Loucy (cell line): ENCODE results near the gene CACNA1C.

ENCODE experiments used
- H2AFZ ChIP-seq: fragments of 200-600 bp; sonication (generic); 2 replicates; pipeline ENCODE4 v1.6.0; 2016; ENCODE audit warnings: antibody characterized with exemption, mild to moderate bottlenecking, low read length, moderate library complexity
- H3F3A ChIP-seq: fragments of 200-600 bp; 2 replicates; pipeline ENCODE4 v1.6.0; 2016; ENCODE audit warnings: antibody characterized with exemption, low read depth, mild to moderate bottlenecking
- H3K27me3 ChIP-seq: fragments of 200-600 bp; sonication (generic); 2 replicates; pipeline ENCODE4 v1.6.1; 2014; ENCODE audit warnings: low read length, mild to moderate bottlenecking; ENCODE audit not compliant: insufficient read depth, poor library complexity, severe bottlenecking
- H3K36me3 ChIP-seq: fragments of 200-600 bp; sonication (generic); 2 replicates; pipeline ENCODE4 v1.6.1; 2016; ENCODE audit warnings: low read length; ENCODE audit not compliant: insufficient read depth
- H3K4me1 ChIP-seq: fragments of 200-600 bp; sonication (generic); 2 replicates; pipeline ENCODE4 v1.5.1; 2014; ENCODE audit warnings: low read length, mild to moderate bottlenecking; ENCODE audit not compliant: insufficient read depth, poor library complexity, severe bottlenecking
- H3K4me2 ChIP-seq: fragments of 200-600 bp; sonication (generic); 2 replicates; pipeline ENCODE4 v1.6.0; 2014; ENCODE audit warnings: antibody characterized with exemption, low read length, low read depth, mild to moderate bottlenecking; ENCODE audit not compliant: poor library complexity, severe bottlenecking
- H3K4me3 ChIP-seq: fragments of 200-600 bp; sonication (generic); 2 replicates; pipeline ENCODE4 v1.5.1; 2014; ENCODE audit warnings: low read length, mild to moderate bottlenecking, mixed read lengths; ENCODE audit not compliant: poor library complexity, severe bottlenecking
- H3K79me2 ChIP-seq: fragments of 200-600 bp; sonication (generic); 2 replicates; pipeline ENCODE4 v1.6.1; 2014; ENCODE audit warnings: low read length; ENCODE audit not compliant: insufficient read depth
- H3K9ac ChIP-seq: fragments of 200-600 bp; sonication (generic); 2 replicates; pipeline ENCODE4 v1.6.0; 2014; ENCODE audit warnings: mild to moderate bottlenecking, low read depth, low read length, moderate library complexity; ENCODE audit not compliant: poor library complexity, severe bottlenecking
- H3K9me2 ChIP-seq: fragments of 200-600 bp; sonication (generic); replicated peaks from 2 replicates; pipeline ENCODE4 v1.6.1; 2016; ENCODE audit warnings: low read depth, low read length, mixed read lengths
- H3K9me3 ChIP-seq: fragments of 200-600 bp; sonication (generic); 2 replicates; pipeline ENCODE4 v1.6.1; 2014; ENCODE audit warnings: mild to moderate bottlenecking, antibody characterized with exemption, low read length, low read depth; ENCODE audit not compliant: insufficient read depth
- H4K20me1 ChIP-seq: fragments of 200-600 bp; sonication (generic); 2 replicates; pipeline ENCODE4 v1.6.0; 2014; ENCODE audit warnings: antibody characterized with exemption, low read length, mild to moderate bottlenecking; ENCODE audit not compliant: insufficient read depth, poor library complexity, severe bottlenecking
- EZH2phosphoT487 ChIP-seq: fragments of 200-600 bp; IDR thresholded peaks from 2 replicates; pipeline ENCODE4 v1.6.1; 2018; ENCODE audit warnings: antibody characterized with exemption, mild to moderate bottlenecking, moderate library complexity, borderline replicate concordance
- TF ChIP-seq, protein P1 (sequence below): fragments of 200-600 bp; sonication (generic); conservative IDR thresholded peaks from 2 replicates; pipeline ENCODE4 v1.5.1; 2014; ENCODE audit warnings: mild to moderate bottlenecking, antibody characterized with exemption, low read length

The CACNA1C gene

GRCh38 chr12:2652401-2653081 is 599.8 kb downstream of the CACNA1C start:
- no peaks in the 10 kb centered on the region for H3K36me3 ChIP-seq
- H4K20me1 ChIP-seq: no peaks in the 10 kb centered on the region
- no peak overlapping the region for H3K4me3 ChIP-seq
- no peak for TF ChIP-seq EZH2phosphoT487
- TF ChIP-seq, protein P1, sequence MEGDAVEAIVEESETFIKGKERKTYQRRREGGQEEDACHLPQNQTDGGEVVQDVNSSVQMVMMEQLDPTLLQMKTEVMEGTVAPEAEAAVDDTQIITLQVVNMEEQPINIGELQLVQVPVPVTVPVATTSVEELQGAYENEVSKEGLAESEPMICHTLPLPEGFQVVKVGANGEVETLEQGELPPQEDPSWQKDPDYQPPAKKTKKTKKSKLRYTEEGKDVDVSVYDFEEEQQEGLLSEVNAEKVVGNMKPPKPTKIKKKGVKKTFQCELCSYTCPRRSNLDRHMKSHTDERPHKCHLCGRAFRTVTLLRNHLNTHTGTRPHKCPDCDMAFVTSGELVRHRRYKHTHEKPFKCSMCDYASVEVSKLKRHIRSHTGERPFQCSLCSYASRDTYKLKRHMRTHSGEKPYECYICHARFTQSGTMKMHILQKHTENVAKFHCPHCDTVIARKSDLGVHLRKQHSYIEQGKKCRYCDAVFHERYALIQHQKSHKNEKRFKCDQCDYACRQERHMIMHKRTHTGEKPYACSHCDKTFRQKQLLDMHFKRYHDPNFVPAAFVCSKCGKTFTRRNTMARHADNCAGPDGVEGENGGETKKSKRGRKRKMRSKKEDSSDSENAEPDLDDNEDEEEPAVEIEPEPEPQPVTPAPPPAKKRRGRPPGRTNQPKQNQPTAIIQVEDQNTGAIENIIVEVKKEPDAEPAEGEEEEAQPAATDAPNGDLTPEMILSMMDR: no peak
- no peaks in the 10 kb centered on the region for H3K9me3 ChIP-seq
- H3F3A ChIP-seq: no peaks in the 10 kb centered on the region
- no peaks in the 10 kb centered on the region for H3K9me2 ChIP-seq
- H2AFZ ChIP-seq: no peak overlapping the region
- H3K4me2 ChIP-seq: no peak overlapping the region
- H3K27me3 ChIP-seq: no peaks in the 10 kb centered on the region
- H3K79me2 ChIP-seq: no peaks in the 10 kb centered on the region
- H3K9ac ChIP-seq: no peak overlapping the region
- no peaks in the 10 kb centered on the region for H3K4me1 ChIP-seq

- Histone ChIP-seq H3K4me1 (no peaks in the 10 kb centered on the region), H3K4me3 (no peak overlapping the region), H3K27me3 (no peaks in the 10 kb centered on the region), H3K9ac (no peak overlapping the region), H3K79me2 (no peaks in the 10 kb centered on the region), H3K9me3 (no peaks in the 10 kb centered on the region), H3F3A (no peaks in the 10 kb centered on the region), H3K36me3 (no peaks in the 10 kb centered on the region), H4K20me1 (no peaks in the 10 kb centered on the region), H3K9me2 (no peaks in the 10 kb centered on the region), H2AFZ (no peak overlapping the region), H3K4me2 (no peak overlapping the region)
- no peak for TF ChIP-seq EZH2phosphoT487
- TF ChIP-seq, protein P1: no peak
Measured at GRCh38 chr12:2653461-2653965, 600.7 kb downstream of the CACNA1C start.

DNA sequence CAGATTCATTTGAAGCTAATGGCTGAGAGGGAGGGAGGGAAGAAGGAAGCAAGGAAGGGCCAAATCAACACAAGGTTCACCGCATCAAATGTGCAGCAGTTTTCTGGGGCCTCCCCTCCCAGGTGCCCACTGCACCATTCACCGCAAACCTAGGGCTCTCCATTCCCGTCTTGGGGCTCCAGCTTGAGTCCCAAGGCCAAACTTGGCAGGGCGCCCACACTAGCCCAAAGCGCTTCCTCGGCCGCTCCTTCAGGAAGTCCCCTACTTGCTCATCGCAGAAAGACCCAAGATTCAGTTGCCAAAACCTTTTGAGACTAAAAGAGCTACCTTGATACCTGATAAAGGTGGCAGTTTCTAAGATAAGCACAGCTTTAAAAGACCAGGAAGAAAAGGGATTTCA is 601.5 kb downstream of the CACNA1C start:
- no peak overlapping the region for H3K4me2 ChIP-seq
- no peak overlapping the region for H2AFZ ChIP-seq
- no peaks in the 10 kb centered on the region for H3K36me3 ChIP-seq
- H3K9me2 ChIP-seq: no peaks in the 10 kb centered on the region
- H3F3A ChIP-seq: no peaks in the 10 kb centered on the region
- H3K79me2 ChIP-seq: no peaks in the 10 kb centered on the region
- no peaks in the 10 kb centered on the region for H3K4me1 ChIP-seq
- no peak overlapping the region for H3K4me3 ChIP-seq
- H4K20me1 ChIP-seq: no peaks in the 10 kb centered on the region
- no peak overlapping the region for H3K9ac ChIP-seq
- TF ChIP-seq, protein P1: no peak
- no peaks in the 10 kb centered on the region for H3K27me3 ChIP-seq
- no peaks in the 10 kb centered on the region for H3K9me3 ChIP-seq
